Cardiac muscle cell (in vitro differentiated cells and primary cell): ENCODE data around the gene CNTNAP2. TPM values are rescaled to one million over a fixed set of nuclear protein-coding genes. Genes with fewer than 3 reads are reported as not detected.
"Not testable (repeated sequence)": the region's sequence is repeated elsewhere in the genome, so short reads cannot be mapped to it uniquely, and the experiment has no call there.

Experiments used
- DNase-seq, 2 donors: peaks; one replicate each; pipeline versions ENCODE4 v3.0.0 to v3.0.0-alpha.2; 2010 to 2017; ENCODE audit warnings: low read depth in 1 of 2, low spot score in 1 of 2
- H3K27ac ChIP-seq: fragments of 200-600 bp; sonication (generic); 2 replicates; pipeline ENCODE4 v1.5.1; 2016
- H3K27me3 ChIP-seq: fragments of 200-600 bp; sonication (generic); 2 replicates; pipeline ENCODE4 v1.6.0; 2016; ENCODE audit warnings: control low read depth
- H3K36me3 ChIP-seq: fragments of 200-600 bp; sonication (generic); 2 replicates; pipeline ENCODE4 v1.5.1; 2016; ENCODE audit warnings: control low read depth
- H3K4me1 ChIP-seq: fragments of 200-600 bp; sonication (generic); 2 replicates; pipeline ENCODE4 v1.8.1; 2017; ENCODE audit warnings: low read depth, mild to moderate bottlenecking, mixed run types
- H3K4me3 ChIP-seq: fragments of 200-600 bp; sonication (generic); 2 replicates; pipeline ENCODE4 v1.5.1; 2016; ENCODE audit warnings: mild to moderate bottlenecking
- H3K9me3 ChIP-seq: fragments of 200-600 bp; sonication (generic); 2 replicates; pipeline ENCODE4 v1.5.1; 2017; ENCODE audit warnings: low read depth, mild to moderate bottlenecking, control low read depth
- polyA plus RNA-seq: library from polyadenylated mRNA; unstranded; fragments of >200 nt; fragmentation: Nextera tagmentation; extraction: Ambion mirVana; gene quantifications from 2 replicates; pipeline ENCODE4 v1.2.1, GENCODE V29; 2016
- total RNA-seq: library from RNA; depleted of rRNA; stranded (reverse); fragments of >200 nt; gene quantifications from 2 replicates; pipeline ENCODE4 v1.2.3, GENCODE V29; 2016
- TF ChIP-seq, protein P1 (sequence below): IDR thresholded peaks from 2 replicates; pipeline ENCODE4 v1.5.1; 2012; ENCODE audit warnings: low read depth, mild to moderate bottlenecking, low read length

The CNTNAP2 gene
- total and polyA plus RNA-seq, 2 experiments from 2014 or later = 4.8 to 5.1 TPM

DNA sequence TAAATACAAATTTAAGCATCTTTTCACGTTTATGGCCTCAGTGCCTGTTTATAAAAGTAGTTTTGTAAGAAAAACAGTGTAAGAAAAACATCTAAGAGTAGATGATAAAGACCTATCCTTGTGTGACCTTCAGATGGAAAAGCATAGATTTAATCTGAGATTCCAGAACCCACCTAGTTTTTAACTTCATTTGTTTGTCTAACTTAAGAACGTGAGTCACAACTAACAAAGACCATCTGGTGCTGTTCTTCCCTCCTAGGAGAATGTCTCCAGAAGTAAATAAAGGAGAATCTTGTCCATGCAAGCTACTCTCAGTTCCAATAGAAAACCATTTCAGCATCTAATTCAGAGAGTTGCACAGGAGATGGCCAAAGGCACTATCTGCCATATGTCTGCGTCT, 2208.6 kb downstream of the CNTNAP2 start:
- H3K36me3 ChIP-seq = no peaks in the 10 kb centered on the region
- H3K4me3 ChIP-seq = no peak overlapping the region
- H3K9me3 ChIP-seq = no peaks in the 10 kb centered on the region
- TF ChIP-seq, protein P1, sequence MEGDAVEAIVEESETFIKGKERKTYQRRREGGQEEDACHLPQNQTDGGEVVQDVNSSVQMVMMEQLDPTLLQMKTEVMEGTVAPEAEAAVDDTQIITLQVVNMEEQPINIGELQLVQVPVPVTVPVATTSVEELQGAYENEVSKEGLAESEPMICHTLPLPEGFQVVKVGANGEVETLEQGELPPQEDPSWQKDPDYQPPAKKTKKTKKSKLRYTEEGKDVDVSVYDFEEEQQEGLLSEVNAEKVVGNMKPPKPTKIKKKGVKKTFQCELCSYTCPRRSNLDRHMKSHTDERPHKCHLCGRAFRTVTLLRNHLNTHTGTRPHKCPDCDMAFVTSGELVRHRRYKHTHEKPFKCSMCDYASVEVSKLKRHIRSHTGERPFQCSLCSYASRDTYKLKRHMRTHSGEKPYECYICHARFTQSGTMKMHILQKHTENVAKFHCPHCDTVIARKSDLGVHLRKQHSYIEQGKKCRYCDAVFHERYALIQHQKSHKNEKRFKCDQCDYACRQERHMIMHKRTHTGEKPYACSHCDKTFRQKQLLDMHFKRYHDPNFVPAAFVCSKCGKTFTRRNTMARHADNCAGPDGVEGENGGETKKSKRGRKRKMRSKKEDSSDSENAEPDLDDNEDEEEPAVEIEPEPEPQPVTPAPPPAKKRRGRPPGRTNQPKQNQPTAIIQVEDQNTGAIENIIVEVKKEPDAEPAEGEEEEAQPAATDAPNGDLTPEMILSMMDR = no peak
- no peaks in the 10 kb centered on the region for H3K4me1 ChIP-seq
- DNase-seq = no peak
- no peak overlapping the region for H3K27ac ChIP-seq
- no peaks in the 10 kb centered on the region for H3K27me3 ChIP-seq

DNA sequence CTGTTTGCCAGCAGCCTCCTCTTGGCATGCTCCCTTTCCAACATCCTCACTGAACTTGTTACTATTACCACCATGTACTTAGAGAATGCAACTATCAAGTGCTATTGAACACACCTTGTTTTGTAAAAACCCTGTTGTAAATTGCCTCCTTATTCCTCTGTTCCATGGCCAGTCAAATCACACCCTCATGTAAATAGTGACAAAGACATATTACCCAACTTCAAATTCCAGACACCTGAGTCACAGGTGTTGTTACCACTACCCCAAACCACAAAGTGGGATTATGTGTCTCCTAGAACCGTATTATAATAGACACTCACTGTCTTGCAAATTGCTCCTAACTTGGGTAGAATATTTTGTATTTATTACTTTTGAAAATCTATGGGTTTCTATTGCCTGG, 2210.8 kb downstream of the CNTNAP2 start:
- no peak overlapping the region for H3K27ac ChIP-seq
- TF ChIP-seq, protein P1 = no peak
- no peak for DNase-seq

DNA sequence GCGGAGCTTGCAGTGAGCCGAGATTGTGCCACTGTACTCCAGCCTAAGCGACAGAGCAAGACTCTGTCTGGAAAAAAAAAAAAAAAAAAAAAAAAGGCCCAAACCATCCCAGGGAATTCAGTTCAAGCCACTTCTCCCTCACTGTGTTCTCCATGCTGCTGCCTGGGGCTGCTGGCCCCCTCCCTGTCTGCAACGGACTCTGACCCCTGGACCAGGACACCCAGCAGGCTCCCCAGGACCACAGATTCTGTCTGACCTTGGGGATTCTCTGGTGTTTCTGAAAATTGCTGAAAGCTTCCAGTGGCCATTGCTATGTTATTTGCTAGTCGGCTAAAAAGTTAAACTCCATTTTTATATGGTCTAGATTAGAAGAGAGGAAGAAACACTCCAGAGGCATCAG, 2212.3 kb downstream of the CNTNAP2 start:
- Histone ChIP-seq H3K4me1 (no peaks in the 10 kb centered on the region), H3K36me3 (no peaks in the 10 kb centered on the region), H3K9me3 (no peaks in the 10 kb centered on the region), H3K27ac (no peak overlapping the region), H3K4me3 (no peak overlapping the region), H3K27me3 (no peaks in the 10 kb centered on the region)
- no peak for DNase-seq
- TF ChIP-seq, protein P1 = no peak

More for the DNA sequence above, 2210.8 kb downstream of the CNTNAP2 start:
- Histone ChIP-seq H3K36me3 (no peaks in the 10 kb centered on the region), H3K9me3 (no peaks in the 10 kb centered on the region), H3K4me3 (no peak overlapping the region), H3K4me1 (no peaks in the 10 kb centered on the region), H3K27me3 (no peaks in the 10 kb centered on the region)

DNA sequence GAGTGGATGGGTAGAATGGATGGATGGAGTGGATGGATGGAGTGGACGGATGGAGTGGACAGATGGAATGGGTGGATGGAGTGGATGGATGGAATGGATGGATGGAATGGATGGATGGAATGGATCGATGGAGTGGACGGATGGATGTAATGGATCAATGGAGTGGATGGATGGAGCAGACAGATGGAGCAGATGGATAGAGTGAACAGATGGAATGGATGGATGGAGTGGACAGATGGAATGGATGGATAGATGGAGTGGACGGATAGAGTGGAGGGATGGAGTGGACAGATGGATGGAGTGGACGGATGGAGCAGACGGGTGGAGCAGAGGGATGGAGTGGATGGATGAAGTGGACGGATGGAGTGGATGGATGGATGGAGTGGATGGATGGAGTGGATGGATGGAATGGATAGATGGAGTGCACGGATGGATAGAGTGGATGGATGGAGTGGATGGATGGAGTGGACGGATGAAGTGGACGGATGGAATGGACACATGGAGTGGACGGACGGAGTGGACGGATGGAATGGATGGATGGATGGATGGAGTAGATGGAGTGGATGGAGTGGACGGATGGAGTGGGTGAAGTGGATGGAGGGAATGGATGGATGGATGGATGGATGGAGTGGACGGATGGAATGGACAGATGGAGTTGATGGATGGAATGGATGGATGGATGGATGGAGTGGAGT, 2213.7 kb downstream of the CNTNAP2 start:
- peaks cover 7% of the 10 kb centered on the region for H3K4me1 ChIP-seq
- H3K36me3 ChIP-seq = no peaks in the 10 kb centered on the region
- H3K9me3 ChIP-seq = no peaks in the 10 kb centered on the region
- DNase-seq = no peak
- H3K27ac ChIP-seq = no peak overlapping the region
- H3K27me3 ChIP-seq = no peaks in the 10 kb centered on the region
- no peak overlapping the region for H3K4me3 ChIP-seq
- TF ChIP-seq, protein P1 = no peak

DNA sequence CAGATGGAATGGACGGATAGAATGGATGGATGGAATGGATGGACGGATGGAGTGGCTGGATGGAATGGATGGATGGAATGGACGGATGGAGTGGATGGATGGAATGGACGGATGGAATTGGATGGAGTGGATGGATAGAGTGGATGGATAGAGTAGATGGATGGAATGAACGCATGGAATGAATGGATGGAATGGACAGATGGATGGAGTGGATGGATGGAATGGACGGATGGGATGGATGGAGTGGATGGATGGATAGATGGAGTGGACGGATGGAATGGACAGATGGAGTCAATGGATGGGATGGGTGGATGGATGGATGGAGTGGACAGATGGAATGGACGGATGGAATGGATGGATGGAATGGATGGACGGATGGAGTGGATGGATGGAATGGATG, 2214.2 kb downstream of the CNTNAP2 start:
- no peaks in the 10 kb centered on the region for H3K27me3 ChIP-seq
- H3K9me3 ChIP-seq = no peaks in the 10 kb centered on the region
- H3K4me3 ChIP-seq = no peak overlapping the region
- peaks cover 9% of the 10 kb centered on the region for H3K4me1 ChIP-seq
- no peaks in the 10 kb centered on the region for H3K36me3 ChIP-seq
- no peak for DNase-seq
- no peak overlapping the region for H3K27ac ChIP-seq
- TF ChIP-seq, protein P1 = no peak

DNA sequence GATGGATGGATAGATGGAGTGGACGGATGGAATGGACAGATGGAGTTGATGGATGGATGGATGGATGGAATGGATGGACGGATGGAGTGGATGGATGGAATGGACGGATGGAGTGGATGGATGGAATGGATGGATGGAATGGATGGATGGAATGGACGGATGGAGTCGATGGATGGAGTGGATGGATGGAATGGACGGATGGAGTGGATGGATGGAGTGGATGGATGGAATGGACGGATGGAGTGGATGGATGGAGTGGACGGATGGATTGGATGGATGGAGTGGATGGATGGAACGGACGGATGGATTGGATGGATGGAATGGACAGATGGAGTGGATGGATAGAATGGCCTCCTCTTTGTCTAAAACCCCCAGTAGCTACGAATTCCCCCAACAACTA, 2214.9 kb downstream of the CNTNAP2 start:
- not testable (repeated sequence) for H3K36me3 ChIP-seq, H3K27ac ChIP-seq, H3K27me3 ChIP-seq, H3K9me3 ChIP-seq, H3K4me3 ChIP-seq, H3K4me1 ChIP-seq, DNase-seq
